Measurements from ENCODE around the gene CRNKL1. TPM values are rescaled to one million over a fixed set of nuclear protein-coding genes. Genes with fewer than 3 reads are reported as not detected.

The CRNKL1 gene
- total RNA-seq: 10 to 100 TPM; 23.2 to 34.4 (median 25.3) TPM

GRCh38 chr20:20052074-20052970 is at the start of gene CRNKL1, which contains the start of gene CFAP61:
CRNKL1 (minus strand) TSS chr20:20052466; CDS start chr20:20052342, 124 bp downstream.
CFAP61 (plus strand) TSS chr20:20052532; CDS start chr20:20056654, 4,122 bp downstream.
- Histone ChIP-seq H3K27ac (replicated peaks in 1 of 4) (peak within 1 kb of the TSS; percentile 77 to 89 (median 86)), H3K27me3 (peaks cover 0 to 5% (median 0%) of the 10 kb centered on the region in 4 donors), H3K4me1 (peaks cover 10 to 22% (median 19%) of the 10 kb centered on the region in 4 donors), H3K36me3 (peaks cover 30 to 33% (median 31%) of the 10 kb centered on the region in 4 donors), H3K9me3 (no peaks in the 10 kb centered on the region), H3K4me3 (peak within 1 kb of the TSS; percentile 81 to 99 (median 92))
- peak; percentile 68 to 80 for TF ChIP-seq POLR2AphosphoS5 (IDR thresholded peaks at IDR 0.05)
- no peak for TF ChIP-seq CTCF (IDR thresholded peaks at IDR 0.05)
- no peak for TF ChIP-seq POLR2A (IDR thresholded peaks at IDR 0.05; ENCODE audit: low read depth)
- no peak for TF ChIP-seq EP300 (IDR thresholded peaks at IDR 0.05)
- peak; percentile 98 for DNase-seq (ENCODE audit: extremely low spot score)
- WGBS: under 1% methylated on average over 25 of the region's 67 CpGs
- intact Hi-C loops (cut with DNase I): no loop called here

GRCh38 chr20:20100881-20101280 is 48.6 kb upstream of the CRNKL1 start:
- no peaks in the 10 kb centered on the region for H3K4me1 ChIP-seq
- no peak for DNase-seq (ENCODE audit: extremely low spot score)
- H3K4me3 ChIP-seq: no peak overlapping the region
- no peaks in the 10 kb centered on the region for H3K36me3 ChIP-seq
- TF ChIP-seq POLR2AphosphoS5 (IDR thresholded peaks at IDR 0.05) (no peak), POLR2A (IDR thresholded peaks at IDR 0.05; ENCODE audit: low read depth) (no peak), CTCF (IDR thresholded peaks at IDR 0.05) (no peak), EP300 (IDR thresholded peaks at IDR 0.05) (no peak)
- H3K27me3 ChIP-seq: no peaks in the 10 kb centered on the region
- H3K9me3 ChIP-seq: no peaks in the 10 kb centered on the region
- intact Hi-C loops (cut with DNase I): no loop called here
- no peak overlapping the region for H3K27ac ChIP-seq (replicated peaks in 1 of 4)

- no peaks in the 10 kb centered on the region for H3K27me3 ChIP-seq
- no peak overlapping the region for H3K27ac ChIP-seq (replicated peaks in 1 of 4)
- H3K36me3 ChIP-seq: peaks cover 0 to 4% (median 0%) of the 10 kb centered on the region in 4 donors
- WGBS: 84% methylated on average over 11 of the region's 11 CpGs
- intact Hi-C loops (cut with DNase I): no loop called here
- DNase-seq (ENCODE audit: extremely low spot score): no peak
- TF ChIP-seq POLR2A (IDR thresholded peaks at IDR 0.05; ENCODE audit: low read depth) (no peak), CTCF (IDR thresholded peaks at IDR 0.05) (no peak), EP300 (IDR thresholded peaks at IDR 0.05) (no peak), POLR2AphosphoS5 (IDR thresholded peaks at IDR 0.05) (no peak)
- H3K4me3 ChIP-seq: no peak overlapping the region
- H3K9me3 ChIP-seq: no peaks in the 10 kb centered on the region
- no peaks in the 10 kb centered on the region for H3K4me1 ChIP-seq
Observed at GRCh38 chr20:20096421-20096820, 44.2 kb upstream of the CRNKL1 start.

- H3K27me3 ChIP-seq: no peaks in the 10 kb centered on the region
- H3K27ac ChIP-seq (replicated peaks in 1 of 4): no peak overlapping the region
- H3K4me3 ChIP-seq: no peak overlapping the region
- peaks cover 0 to 9% (median 0%) of the 10 kb centered on the region in 4 donors for H3K36me3 ChIP-seq
- DNase-seq (ENCODE audit: extremely low spot score): no peak
- TF ChIP-seq POLR2A (IDR thresholded peaks at IDR 0.05; ENCODE audit: low read depth) (no peak), POLR2AphosphoS5 (IDR thresholded peaks at IDR 0.05) (no peak)
- intact Hi-C loops (cut with DNase I): no loop called here
- no peaks in the 10 kb centered on the region for H3K4me1 ChIP-seq
- H3K9me3 ChIP-seq: no peaks in the 10 kb centered on the region
- 83% methylated on average over 10 of the region's 10 CpGs for WGBS
Observed at GRCh38 chr20:20095114-20095872, 43.0 kb upstream of the CRNKL1 start.

- H3K9me3 ChIP-seq: no peaks in the 10 kb centered on the region
- no peaks in the 10 kb centered on the region for H3K4me1 ChIP-seq
- no peak overlapping the region for H3K4me3 ChIP-seq
- peaks cover 0 to 9% (median 0%) of the 10 kb centered on the region in 4 donors for H3K36me3 ChIP-seq
- H3K27ac ChIP-seq (replicated peaks in 1 of 4): no peak overlapping the region
- TF ChIP-seq CTCF (IDR thresholded peaks at IDR 0.05) (no peak), POLR2AphosphoS5 (IDR thresholded peaks at IDR 0.05) (no peak), EP300 (IDR thresholded peaks at IDR 0.05) (no peak), POLR2A (IDR thresholded peaks at IDR 0.05; ENCODE audit: low read depth) (no peak)
- intact Hi-C loops (cut with DNase I): no loop called here
- H3K27me3 ChIP-seq: no peaks in the 10 kb centered on the region
- WGBS: 64% methylated on average over 5 of the region's 6 CpGs
- no peak for DNase-seq (ENCODE audit: extremely low spot score)
Observed at GRCh38 chr20:20094410-20094809, 42.1 kb upstream of the CRNKL1 start.
